Muscle of leg (tissue), 11 donors: ENCODE measurements around the gene BEST1. TPM values are rescaled to one million over a fixed set of nuclear protein-coding genes. Genes with fewer than 3 reads are reported as not detected.
A peak's percentile ranks its signal among the peaks of the same experiment; 100 is the strongest.
"Not testable (repeated sequence)": the region's sequence is repeated elsewhere in the genome, so short reads cannot be mapped to it uniquely, and the experiment has no call there.

Source experiments
- DNase-seq: peaks from one replicate; pipeline ENCODE4 v3.0.0; 2013
- H3K27ac ChIP-seq: one replicate; pipeline ENCODE4 v1.5.1; 2013; ENCODE audit warnings: mild to moderate bottlenecking, low read length, control low read depth
- H3K27me3 ChIP-seq: one replicate; pipeline ENCODE4 v1.6.1; 2013; ENCODE audit warnings: low read length; ENCODE audit not compliant: control insufficient read depth, insufficient read depth
- H3K36me3 ChIP-seq: one replicate; pipeline ENCODE4 v1.6.1; 2013; ENCODE audit warnings: low read length; ENCODE audit not compliant: control insufficient read depth, insufficient read depth
- H3K4me1 ChIP-seq: one replicate; pipeline ENCODE4 v1.6.1; 2013; ENCODE audit warnings: low read length; ENCODE audit not compliant: control insufficient read depth, insufficient read depth
- H3K4me3 ChIP-seq: one replicate; pipeline ENCODE4 v1.5.1; 2013; ENCODE audit warnings: low read length, control low read depth
- H3K9me3 ChIP-seq: replicated peaks from 2 replicates; pipeline ENCODE4 v1.6.1; 2013; ENCODE audit warnings: low read depth, low read length; ENCODE audit not compliant: control insufficient read depth
- WGBS: methylation state at CpG from one replicate; pipeline ENCODE4 v1.1.5; 2013; ENCODE audit warnings: missing lambda C conversion rate; ENCODE audit not compliant: insufficient coverage; 5-methylcytosine and 5-hydroxymethylcytosine counted together
- polyA plus RNA-seq, 8 donors: library from polyadenylated mRNA; unstranded; fragments of 120-200 nt; gene quantifications; one replicate each; pipeline versions ENCODE4 v1.2.1 to v1.2.3, GENCODE V29; 2013; ENCODE audit warnings: inconsistent platforms in 1 of 8, low replicate concordance in 1 of 8; ENCODE audit not compliant: insufficient read length in 8 of 8, insufficient read depth in 1 of 8
- total RNA-seq: library from RNA; stranded (reverse); fragments of 120-200 nt; gene quantifications from one replicate; pipeline ENCODE4 v1.2.4, GENCODE V29; 2013

BEST1 gene
- total and polyA plus RNA-seq, 9 donors: 1.6 to 4.2 (median 3.8) TPM

GRCh38 chr11:61963282-61964057 lies 13.3 kb downstream of the BEST1 start:
- Histone ChIP-seq H3K9me3 (no peaks in the 10 kb centered on the region), H3K4me1 (peaks cover 25% of the 10 kb centered on the region), H3K4me3 (no peak overlapping the region), H3K27me3 (no peaks in the 10 kb centered on the region), H3K27ac (peak overlapping the region; percentile 25), H3K36me3 (peaks cover 49% of the 10 kb centered on the region)
- DNase-seq: peak; percentile 75
- 77% methylated on average over 4 of the region's 10 CpGs for WGBS

- peaks cover 31% of the 10 kb centered on the region for H3K4me1 ChIP-seq
- peaks cover 48% of the 10 kb centered on the region for H3K36me3 ChIP-seq
- WGBS: 100% methylated on average over 1 of the region's 4 CpGs
- H3K4me3 ChIP-seq: no peak overlapping the region
- no peaks in the 10 kb centered on the region for H3K27me3 ChIP-seq
- no peak for DNase-seq
- no peaks in the 10 kb centered on the region for H3K9me3 ChIP-seq
- peak overlapping the region; percentile 25 for H3K27ac ChIP-seq
Observed at GRCh38 chr11:61964058-61964665, 14.0 kb downstream of the BEST1 start.

DNA sequence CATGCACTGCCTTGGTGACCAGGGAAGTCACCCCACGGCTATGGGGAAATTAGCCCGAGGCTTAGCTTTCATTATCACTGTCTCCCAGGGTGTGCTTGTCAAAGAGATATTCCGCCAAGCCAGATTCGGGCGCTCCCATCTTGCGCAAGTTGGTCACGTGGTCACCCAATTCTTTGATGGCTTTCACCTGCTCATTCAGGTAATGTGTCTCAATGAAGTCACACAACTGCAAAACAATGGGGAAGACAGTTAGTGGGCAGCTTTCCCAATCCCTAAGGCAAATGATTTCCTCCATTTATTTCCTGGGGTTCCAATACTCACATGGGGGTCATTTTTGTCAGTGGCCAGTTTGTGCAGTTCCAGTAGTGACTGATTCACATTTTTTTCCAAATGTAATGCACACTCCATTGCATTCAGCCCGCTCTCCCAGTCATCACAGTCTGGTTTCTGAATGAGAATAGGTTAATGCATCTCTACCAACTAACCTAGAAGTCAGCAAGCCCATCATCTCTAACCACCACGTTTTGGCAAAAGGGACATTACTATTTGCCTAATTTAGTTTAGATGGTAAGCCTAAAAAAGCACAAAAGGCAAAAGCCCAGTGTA lies 14.6 kb downstream of the BEST1 start:
- DNase-seq, H3K27me3 ChIP-seq, H3K4me3 ChIP-seq, H3K9me3 ChIP-seq: not testable (repeated sequence)
- Histone ChIP-seq H3K27ac (peak overlapping the region; percentile 5), H3K4me1 (peaks cover 32% of the 10 kb centered on the region), H3K36me3 (peaks cover 43% of the 10 kb centered on the region)
- 84% methylated on average over 6 of the region's 9 CpGs for WGBS

DNA sequence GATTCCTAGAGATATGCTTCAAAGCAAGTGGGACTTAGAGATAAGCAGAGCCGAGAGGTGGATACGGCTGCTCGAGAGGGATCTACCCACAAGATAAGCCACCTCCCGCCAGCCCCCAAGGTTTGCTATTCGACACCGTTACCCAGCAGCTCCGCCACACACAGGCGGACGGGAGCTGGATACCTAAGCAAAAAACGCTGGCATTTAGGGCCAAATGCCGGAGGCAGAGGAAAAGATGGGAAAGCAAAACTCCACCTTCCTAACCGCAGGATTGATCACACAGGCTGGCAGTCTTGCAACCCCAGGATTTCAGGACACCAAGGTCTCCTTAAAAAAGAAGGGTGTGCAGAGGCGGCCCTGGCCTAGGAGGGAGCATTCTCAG lies 16.6 kb downstream of the BEST1 start:
- Histone ChIP-seq H3K9me3 (no peaks in the 10 kb centered on the region), H3K4me1 (peaks cover 39% of the 10 kb centered on the region), H3K27ac (peak overlapping the region; percentile 87), H3K27me3 (no peaks in the 10 kb centered on the region), H3K4me3 (peak overlapping the region; percentile 86), H3K36me3 (peaks cover 39% of the 10 kb centered on the region)
- WGBS: 0% methylated on average over 10 of the region's 13 CpGs
- DNase-seq: peak; percentile 49

DNA sequence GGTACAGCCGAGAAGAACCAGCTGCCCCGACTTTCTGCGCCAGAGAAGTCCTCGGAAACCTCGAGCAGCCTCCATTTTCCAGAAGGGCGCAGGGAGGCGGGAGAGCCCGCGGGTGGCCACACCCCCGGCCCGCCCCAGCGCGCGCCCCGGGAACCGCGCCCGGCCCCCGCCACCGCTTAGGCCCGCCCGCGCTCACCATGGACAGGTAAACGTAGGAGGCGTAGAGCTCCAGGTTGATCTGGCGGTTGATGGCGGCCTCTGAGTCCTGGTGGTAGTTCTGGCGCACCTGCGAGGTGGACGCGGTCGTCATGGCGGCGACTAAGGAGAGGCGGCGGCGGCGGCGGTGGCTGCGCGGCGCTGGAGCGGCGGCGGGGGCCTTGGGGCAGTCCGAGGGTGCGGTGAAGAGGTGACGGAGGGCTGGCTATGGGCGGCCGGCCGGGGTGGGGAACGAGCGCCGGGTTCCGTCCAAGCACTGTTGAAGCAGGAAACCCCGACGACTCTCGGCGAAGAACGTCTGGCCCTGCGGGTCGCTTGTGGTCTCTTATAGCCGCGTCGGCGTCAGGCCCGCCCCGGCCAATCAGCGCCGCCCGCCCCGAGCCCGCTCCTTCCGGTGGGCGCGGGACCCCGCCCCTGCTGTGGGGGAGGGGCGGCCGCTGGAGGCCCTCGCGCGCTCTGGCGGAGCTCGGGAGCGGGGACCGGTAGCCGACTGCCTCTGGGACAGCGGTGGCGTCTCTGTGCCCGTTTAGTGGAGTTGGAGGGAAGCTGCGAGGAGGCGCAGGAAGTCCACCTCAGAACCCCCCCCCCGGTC lies 17.2 kb downstream of the BEST1 start, which contains the start of gene FTH1:
Gene FTH1, minus strand, starts transcription at position 519 of the 808 bp plus-strand sequence. Its CDS starts 209 bp downstream, at position 310.
- Histone ChIP-seq H3K9me3 (no peaks in the 10 kb centered on the region), H3K27me3 (no peaks in the 10 kb centered on the region), H3K4me1 (peaks cover 44% of the 10 kb centered on the region), H3K27ac (peak within 1 kb of the TSS; percentile 94), H3K4me3 (peak within 1 kb of the TSS; percentile 86), H3K36me3 (peaks cover 35% of the 10 kb centered on the region)
- peak; percentile 96 for DNase-seq
- WGBS: 1% methylated on average over 76 of the region's 93 CpGs

DNA sequence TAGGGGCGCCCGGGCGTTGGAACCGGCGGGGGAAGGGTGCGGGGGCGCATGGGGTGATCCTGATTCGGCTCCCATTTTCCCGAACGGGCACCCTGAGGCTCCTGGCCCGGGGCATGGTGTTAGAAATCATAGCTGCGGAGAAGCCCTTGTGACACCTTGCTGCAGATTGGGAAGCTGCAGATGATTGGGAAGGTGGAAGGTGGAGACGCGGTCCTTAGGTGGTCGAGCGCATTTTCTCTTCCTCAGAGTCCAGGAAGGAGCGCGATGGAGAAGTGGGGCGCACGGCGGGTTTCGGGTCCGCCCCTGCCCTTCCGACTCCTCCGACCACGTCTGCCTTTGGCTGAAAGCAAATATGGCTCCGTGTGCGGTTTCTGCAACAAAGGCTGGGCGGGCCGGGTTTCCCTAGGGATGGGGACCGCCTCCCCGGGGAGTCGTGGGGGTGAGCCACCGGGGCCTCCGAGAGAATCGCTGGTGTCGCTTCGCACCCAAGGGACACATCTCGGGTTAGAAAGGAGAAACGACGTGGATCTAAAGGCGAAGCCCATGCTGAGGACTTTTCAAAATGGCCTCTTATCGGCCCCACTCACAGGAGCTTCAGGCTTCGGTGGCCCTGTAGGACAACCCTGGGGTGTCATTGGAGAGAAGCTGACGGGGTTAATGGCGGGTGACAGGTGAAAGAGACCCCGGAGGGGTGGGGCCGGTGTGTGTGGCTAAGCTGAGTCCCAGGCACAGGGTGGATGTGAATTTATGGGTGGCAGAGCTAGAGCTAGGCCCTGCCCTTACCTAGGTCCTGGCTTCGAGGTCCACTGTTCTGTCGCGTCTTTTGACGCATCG lies 18.0 kb downstream of the BEST1 start:
- DNase-seq: peak; percentile 64
- H3K27me3 ChIP-seq: no peaks in the 10 kb centered on the region
- H3K36me3 ChIP-seq: peaks cover 27% of the 10 kb centered on the region
- H3K27ac ChIP-seq: peak overlapping the region; percentile 94
- 3% methylated on average over 40 of the region's 53 CpGs for WGBS
- peaks cover 46% of the 10 kb centered on the region for H3K4me1 ChIP-seq
- H3K4me3 ChIP-seq: peak overlapping the region; percentile 86
- H3K9me3 ChIP-seq: no peaks in the 10 kb centered on the region

DNA sequence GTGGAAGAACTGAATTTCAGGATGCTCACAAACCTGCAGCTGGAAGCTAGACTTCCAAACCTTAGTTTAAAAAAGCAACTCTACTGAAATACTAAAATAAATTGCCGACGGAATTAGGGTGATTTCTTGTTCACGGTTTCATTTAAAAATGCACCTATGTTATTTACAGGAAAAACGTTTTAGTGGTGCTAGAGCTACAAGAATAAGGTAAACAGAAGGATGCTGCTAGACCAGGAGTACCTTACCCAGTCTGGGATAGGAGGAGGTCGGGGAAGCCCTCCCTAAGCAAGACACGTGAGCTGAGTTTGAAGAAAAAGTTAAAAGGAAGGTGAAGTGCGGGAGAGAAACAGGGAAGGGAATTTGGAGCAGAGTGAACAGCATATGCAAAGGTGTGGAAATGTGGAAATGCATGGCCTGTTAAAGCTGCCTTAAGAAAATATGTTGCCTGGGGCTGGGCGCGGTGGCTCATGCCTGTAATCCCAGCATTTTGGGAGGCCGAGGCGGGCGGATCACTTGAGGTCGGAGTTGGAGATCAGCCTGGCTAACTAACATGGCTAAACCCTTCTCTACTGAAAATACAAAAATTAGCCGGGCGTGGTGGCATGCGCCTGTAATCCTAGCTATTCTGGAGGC lies 18.7 kb downstream of the BEST1 start:
- DNase-seq: no peak
- Histone ChIP-seq H3K4me1 (peaks cover 51% of the 10 kb centered on the region), H3K9me3 (no peaks in the 10 kb centered on the region), H3K36me3 (peaks cover 19% of the 10 kb centered on the region), H3K27me3 (no peaks in the 10 kb centered on the region), H3K4me3 (no peak overlapping the region), H3K27ac (peak overlapping the region; percentile 94)
- WGBS: 82% methylated on average over 7 of the region's 16 CpGs

DNA sequence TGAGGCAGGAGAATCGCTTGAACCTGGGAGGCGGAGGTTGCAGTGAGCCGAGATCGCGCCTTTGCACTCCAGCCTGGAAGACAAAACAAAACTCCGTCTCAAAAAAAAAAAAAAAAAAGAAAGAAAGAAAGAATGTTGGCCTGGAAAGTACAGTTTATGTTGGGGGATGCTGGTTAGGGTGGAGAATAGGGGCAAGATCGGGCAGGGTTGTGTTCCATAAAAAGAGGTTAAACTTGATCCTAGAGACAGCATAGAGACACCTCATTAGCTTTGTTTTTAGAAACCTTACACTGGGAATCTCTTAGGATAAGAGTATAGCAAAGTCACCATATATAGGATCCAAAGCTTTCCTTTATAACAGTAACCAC lies 19.2 kb downstream of the BEST1 start:
- no peak overlapping the region for H3K4me3 ChIP-seq
- no peak overlapping the region for H3K27ac ChIP-seq
- H3K9me3 ChIP-seq: no peaks in the 10 kb centered on the region
- DNase-seq: no peak
- 100% methylated on average over 3 of the region's 7 CpGs for WGBS
- H3K4me1 ChIP-seq: peaks cover 51% of the 10 kb centered on the region
- H3K36me3 ChIP-seq: peaks cover 14% of the 10 kb centered on the region
- no peaks in the 10 kb centered on the region for H3K27me3 ChIP-seq
